Effector memory CD8-positive, alpha-beta T cell (primary cell): ENCODE data around the gene C10orf90.

Experiments
- ATAC-seq: fragments of 150-1000 bp; cut with Tn5 transposase; replicated peaks from 2 replicates; pipeline ENCODE4 v1.10.0; 2021; ENCODE audit warnings: mild to moderate bottlenecking, moderate library complexity
- DNase-seq, 3 experiments: peaks; one replicate each; pipeline ENCODE4 v3.0.0; 2021
- H3K27ac Mint-ChIP-seq, 2 donors: one replicate each; pipeline ENCODE4 v1.8.0; 2022; ENCODE audit warnings: mild to moderate bottlenecking in 2 of 2, mixed read lengths in 2 of 2, moderate library complexity in 2 of 2
- H3K27me3 Mint-ChIP-seq, 2 donors: one replicate each; pipeline ENCODE4 v1.8.0; 2022; ENCODE audit warnings: mixed read lengths in 2 of 2
- H3K36me3 Mint-ChIP-seq: one replicate; pipeline ENCODE4 v1.8.0; 2022; ENCODE audit warnings: mild to moderate bottlenecking, moderate library complexity, mixed read lengths; ENCODE audit not compliant: insufficient read depth
- H3K4me1 Mint-ChIP-seq, 2 donors: one replicate each; pipeline ENCODE4 v1.8.0; 2022; ENCODE audit warnings: low read depth in 2 of 2, mixed read lengths in 2 of 2
- H3K4me3 Mint-ChIP-seq, 2 donors: one replicate each; pipeline ENCODE4 v1.8.0; 2022; ENCODE audit warnings: mild to moderate bottlenecking in 2 of 2, mixed read lengths in 2 of 2, moderate library complexity in 2 of 2
- H3K9me3 Mint-ChIP-seq, 2 donors: one replicate each; pipeline ENCODE4 v1.8.0; 2022; ENCODE audit warnings: mixed read lengths in 2 of 2

The C10orf90 gene

DNA sequence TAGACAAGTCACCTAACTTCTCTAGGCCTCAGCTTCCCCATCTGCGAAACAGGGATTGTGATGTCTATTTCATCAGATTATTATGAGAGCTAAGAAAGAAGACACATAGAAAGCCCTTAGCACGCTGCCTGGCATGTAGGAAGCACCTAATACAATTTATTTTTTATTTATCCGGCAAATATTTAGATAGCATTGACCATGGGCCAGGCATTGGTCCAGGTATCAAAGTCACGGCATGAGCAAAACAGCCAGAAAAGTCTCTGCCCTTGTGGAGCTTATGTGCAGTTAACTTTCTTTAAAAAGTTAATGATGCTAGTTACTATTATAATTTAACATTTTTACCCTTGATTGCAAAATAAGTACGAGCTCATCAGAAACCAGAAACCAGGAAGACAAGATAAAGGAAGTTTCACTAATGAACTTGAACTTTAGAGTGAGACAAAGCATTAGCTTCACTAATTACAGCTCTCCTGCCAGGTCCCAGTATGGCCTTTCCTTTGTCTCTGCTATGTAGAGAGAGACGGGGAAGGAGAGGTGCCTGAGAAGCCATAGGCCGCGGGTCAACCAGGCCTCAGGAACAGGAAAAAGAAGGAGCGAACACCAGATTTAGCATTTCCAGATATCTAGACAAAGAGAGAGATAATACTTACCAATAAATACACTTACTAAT lies 142.7 kb downstream of the C10orf90 start:
- Mint-ChIP-seq H3K27me3 (peaks cover 0 to 17% of the 10 kb centered on the region in 2 donors), H3K9me3 (peaks cover 0 to 5% of the 10 kb centered on the region in 2 donors), H3K4me3 (no peak overlapping the region), H3K4me1 (peaks cover 0 to 2% of the 10 kb centered on the region in 2 donors), H3K36me3 (peaks cover 6% of the 10 kb centered on the region), H3K27ac (no peak overlapping the region)
- no peak for ATAC-seq
- no peak for DNase-seq

DNA sequence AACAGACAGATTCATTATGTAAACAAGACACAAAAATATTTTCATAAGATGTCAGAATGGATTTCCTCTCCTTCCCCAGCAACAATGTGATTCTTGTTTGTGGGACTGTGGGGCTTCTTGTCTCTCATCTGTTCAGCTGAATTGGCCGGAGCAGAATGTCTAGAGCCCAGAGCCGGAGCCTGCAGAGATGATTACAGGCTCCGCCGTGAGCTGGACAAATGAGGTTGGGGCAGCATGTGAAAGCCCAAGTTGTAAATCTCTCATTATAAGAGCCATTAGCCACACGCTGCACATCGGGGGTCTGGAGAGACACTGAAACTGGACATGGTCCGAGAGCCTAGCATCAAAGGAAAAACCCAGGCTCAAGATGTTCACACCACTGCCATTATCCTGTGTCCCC lies 145.2 kb downstream of the C10orf90 start:
- no peak overlapping the region for H3K27ac Mint-ChIP-seq
- H3K4me1 Mint-ChIP-seq: peaks cover 0 to 2% of the 10 kb centered on the region in 2 donors
- H3K36me3 Mint-ChIP-seq: peaks cover 3% of the 10 kb centered on the region
- DNase-seq (no peak), ATAC-seq (no peak)
- H3K27me3 Mint-ChIP-seq: peaks cover 0 to 19% of the 10 kb centered on the region in 2 donors
- no peak overlapping the region for H3K4me3 Mint-ChIP-seq
- H3K9me3 Mint-ChIP-seq: peaks cover 0 to 6% of the 10 kb centered on the region in 2 donors

GRCh38 chr10:126524526-126524925 lies 146.0 kb downstream of the C10orf90 start:
- Mint-ChIP-seq H3K27me3 (peaks cover 0 to 19% of the 10 kb centered on the region in 2 donors), H3K9me3 (peaks cover 0 to 6% of the 10 kb centered on the region in 2 donors), H3K4me3 (no peak overlapping the region), H3K27ac (no peak overlapping the region), H3K36me3 (peaks cover 3% of the 10 kb centered on the region), H3K4me1 (peaks cover 0 to 2% of the 10 kb centered on the region in 2 donors)
- ATAC-seq (no peak), DNase-seq (no peak)

GRCh38 chr10:126523071-126523470 lies 147.4 kb downstream of the C10orf90 start:
- Mint-ChIP-seq H3K36me3 (peaks cover 3% of the 10 kb centered on the region), H3K27ac (no peak overlapping the region), H3K27me3 (peaks cover 0 to 15% of the 10 kb centered on the region in 2 donors), H3K9me3 (peaks cover 0 to 6% of the 10 kb centered on the region in 2 donors), H3K4me1 (peaks cover 0 to 2% of the 10 kb centered on the region in 2 donors), H3K4me3 (no peak overlapping the region)
- ATAC-seq: no peak
- no peak for DNase-seq

DNA sequence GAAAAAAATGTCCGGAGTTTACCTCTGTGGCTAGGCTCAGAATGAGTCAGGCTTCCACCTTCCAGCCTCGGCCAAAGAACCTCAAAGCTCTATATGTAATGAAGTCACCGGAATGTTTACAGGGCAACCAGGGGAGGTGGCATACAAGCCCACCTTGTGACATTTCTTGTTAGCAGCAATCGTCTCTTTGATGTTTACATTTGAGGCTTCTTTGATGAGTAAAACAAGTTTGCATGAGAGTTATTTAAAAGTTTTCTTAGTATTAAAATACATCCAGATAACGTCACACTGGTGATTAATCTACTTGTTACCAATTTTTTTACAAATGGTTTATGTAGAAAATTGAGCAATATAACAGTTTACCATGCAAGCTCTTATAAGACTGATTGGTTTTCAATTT lies 149.1 kb downstream of the C10orf90 start:
- Mint-ChIP-seq H3K27me3 (peaks cover 0 to 10% of the 10 kb centered on the region in 2 donors), H3K4me3 (no peak overlapping the region), H3K9me3 (peaks cover 0 to 9% of the 10 kb centered on the region in 2 donors), H3K4me1 (peaks cover 0 to 2% of the 10 kb centered on the region in 2 donors), H3K36me3 (peaks cover under 1% of the 10 kb centered on the region), H3K27ac (no peak overlapping the region)
- ATAC-seq (no peak), DNase-seq (no peak)

DNA sequence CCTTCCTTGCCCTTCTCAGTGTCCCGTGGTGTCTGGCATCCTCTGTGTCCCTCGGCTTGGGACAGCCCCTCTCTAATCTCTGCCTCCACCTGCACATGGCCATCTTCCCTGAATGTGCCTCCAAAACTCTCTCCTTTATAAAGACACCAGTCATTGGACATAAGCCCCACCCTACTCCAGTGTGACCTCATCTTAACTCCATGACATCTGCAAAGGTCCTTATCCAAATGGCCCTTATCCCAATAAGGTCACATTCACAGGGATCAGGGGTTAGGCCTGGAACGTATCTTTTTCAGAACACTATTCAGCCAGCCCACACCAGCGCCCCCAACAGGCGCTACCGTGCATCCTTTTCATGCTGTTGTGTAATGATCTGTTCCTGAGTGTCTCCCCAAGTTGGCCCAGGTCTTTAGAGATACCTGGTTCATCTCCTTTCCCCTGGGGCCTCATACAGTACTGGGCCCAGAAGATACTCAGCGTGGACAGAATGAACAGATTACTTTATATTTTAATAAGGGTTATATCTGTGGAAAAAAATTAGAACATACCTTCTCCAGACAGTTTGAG lies 149.7 kb downstream of the C10orf90 start:
- Mint-ChIP-seq H3K27me3 (peaks cover 0 to 10% of the 10 kb centered on the region in 2 donors), H3K9me3 (peaks cover 0 to 9% of the 10 kb centered on the region in 2 donors), H3K27ac (no peak overlapping the region), H3K36me3 (no peaks in the 10 kb centered on the region), H3K4me3 (no peak overlapping the region), H3K4me1 (peaks cover 0 to 2% of the 10 kb centered on the region in 2 donors)
- no peak for ATAC-seq
- DNase-seq: no peak

DNA sequence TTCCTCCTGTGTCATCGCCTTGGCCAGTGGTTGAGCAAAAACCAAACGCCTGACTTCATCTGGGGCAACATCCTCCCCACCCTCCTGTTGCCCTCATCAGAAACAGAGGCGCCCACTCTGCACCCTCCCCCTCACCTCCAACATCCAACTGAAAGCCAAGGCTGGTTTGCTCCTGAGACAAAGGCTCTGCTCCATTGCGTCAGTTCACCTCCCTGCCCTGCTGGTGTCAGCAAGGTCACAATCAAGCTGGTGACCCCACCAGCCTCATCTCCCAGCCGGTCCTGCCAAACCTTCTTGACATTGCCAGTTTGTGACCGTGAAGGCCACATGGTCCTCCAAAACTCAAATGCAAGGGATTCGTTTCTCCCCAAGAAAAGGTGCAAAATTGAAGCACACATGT lies 150.5 kb downstream of the C10orf90 start:
- H3K27me3 Mint-ChIP-seq: peaks cover 0 to 10% of the 10 kb centered on the region in 2 donors
- no peak overlapping the region for H3K27ac Mint-ChIP-seq
- ATAC-seq (no peak), DNase-seq (no peak)
- H3K4me1 Mint-ChIP-seq: peaks cover 0 to 2% of the 10 kb centered on the region in 2 donors
- H3K36me3 Mint-ChIP-seq: no peaks in the 10 kb centered on the region
- no peak overlapping the region for H3K4me3 Mint-ChIP-seq
- peaks cover 0 to 9% of the 10 kb centered on the region in 2 donors for H3K9me3 Mint-ChIP-seq

GRCh38 chr10:126519185-126519584 lies 151.3 kb downstream of the C10orf90 start:
- Mint-ChIP-seq H3K27ac (no peak overlapping the region), H3K36me3 (no peaks in the 10 kb centered on the region), H3K9me3 (peaks cover 0 to 9% of the 10 kb centered on the region in 2 donors), H3K4me1 (peaks cover 0 to 2% of the 10 kb centered on the region in 2 donors), H3K27me3 (peaks cover 0 to 10% of the 10 kb centered on the region in 2 donors), H3K4me3 (no peak overlapping the region)
- ATAC-seq: no peak
- no peak for DNase-seq

GRCh38 chr10:126518218-126519080 lies 152.0 kb downstream of the C10orf90 start:
- Mint-ChIP-seq H3K27ac (no peak overlapping the region), H3K27me3 (peaks cover 0 to 8% of the 10 kb centered on the region in 2 donors), H3K4me1 (peaks cover 0 to 2% of the 10 kb centered on the region in 2 donors), H3K36me3 (no peaks in the 10 kb centered on the region), H3K9me3 (peaks cover 0 to 9% of the 10 kb centered on the region in 2 donors), H3K4me3 (no peak overlapping the region)
- DNase-seq: no peak
- no peak for ATAC-seq

DNA sequence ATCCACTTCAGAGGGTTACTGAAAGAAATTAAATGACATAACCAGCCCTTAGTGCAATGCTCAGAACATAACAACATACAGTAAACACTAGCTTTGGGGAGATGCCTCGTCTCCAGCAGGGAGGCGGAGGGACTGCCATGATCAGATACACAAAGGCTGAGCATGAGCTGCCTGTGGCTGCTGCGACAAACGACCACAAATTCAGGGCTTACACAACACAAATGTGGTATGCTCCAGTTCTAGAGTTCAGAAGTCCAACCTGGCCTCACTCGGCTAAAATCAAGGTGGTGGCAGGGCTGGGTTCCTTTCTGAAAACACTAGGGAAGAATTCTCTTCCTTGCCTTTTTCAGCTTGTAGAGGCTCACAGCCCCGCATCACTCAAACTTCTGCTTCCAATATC lies 154.0 kb downstream of the C10orf90 start:
- Mint-ChIP-seq H3K36me3 (no peaks in the 10 kb centered on the region), H3K27me3 (no peaks in the 10 kb centered on the region), H3K27ac (no peak overlapping the region), H3K4me1 (no peaks in the 10 kb centered on the region), H3K4me3 (no peak overlapping the region), H3K9me3 (peaks cover 0 to 6% of the 10 kb centered on the region in 2 donors)
- no peak for DNase-seq
- ATAC-seq: no peak

DNA sequence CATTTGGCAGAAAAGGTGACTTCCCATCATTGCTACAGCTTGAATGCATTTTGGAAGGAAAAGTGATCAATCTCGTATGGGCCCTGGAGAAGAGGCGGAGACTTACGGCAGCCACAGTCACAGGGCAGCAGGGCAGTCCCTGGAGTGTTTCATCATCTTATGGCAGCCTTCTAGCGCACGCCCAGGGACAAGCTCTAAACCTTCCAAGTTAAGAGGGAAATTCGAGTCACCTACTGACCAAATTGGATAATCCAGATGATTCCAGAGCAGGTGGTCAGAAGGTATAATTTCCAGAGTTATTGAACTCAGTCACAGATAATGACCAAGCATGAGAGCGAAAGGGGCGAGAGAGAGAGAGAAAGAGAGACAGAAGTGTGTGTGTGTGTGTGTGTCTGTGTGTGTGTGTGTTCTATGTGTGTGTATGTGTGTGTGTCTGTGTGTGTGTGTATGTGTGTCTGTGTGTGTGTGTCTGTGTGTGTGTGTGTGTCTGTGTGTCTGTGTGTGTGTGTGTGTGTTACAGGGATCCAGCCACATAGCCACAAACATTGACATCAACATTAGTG lies 158.5 kb downstream of the C10orf90 start:
- no peaks in the 10 kb centered on the region for H3K4me1 Mint-ChIP-seq
- no peak for ATAC-seq

GRCh38 chr10:126509182-126509581 lies 161.3 kb downstream of the C10orf90 start:
- ATAC-seq: no peak
- Mint-ChIP-seq H3K4me1 (peaks cover 0 to under 1% of the 10 kb centered on the region in 2 donors), H3K9me3 (peaks cover 0 to 4% of the 10 kb centered on the region in 2 donors), H3K4me3 (no peak overlapping the region), H3K36me3 (peaks cover 3% of the 10 kb centered on the region), H3K27ac (no peak overlapping the region), H3K27me3 (no peaks in the 10 kb centered on the region)
- DNase-seq: no peak

More for the DNA sequence above, 158.5 kb downstream of the C10orf90 start:
- Mint-ChIP-seq H3K27me3 (no peaks in the 10 kb centered on the region), H3K27ac (no peak overlapping the region), H3K36me3 (peaks cover 3% of the 10 kb centered on the region), H3K9me3 (peaks cover 0 to 6% of the 10 kb centered on the region in 2 donors), H3K4me3 (no peak overlapping the region)
- no peak for DNase-seq

- Mint-ChIP-seq H3K4me1 (peaks cover 0 to 4% of the 10 kb centered on the region in 2 donors), H3K36me3 (peaks cover 3% of the 10 kb centered on the region), H3K9me3 (peaks cover 0 to 4% of the 10 kb centered on the region in 2 donors), H3K4me3 (no peak overlapping the region), H3K27me3 (no peaks in the 10 kb centered on the region), H3K27ac (no peak overlapping the region)
- no peak for DNase-seq
- ATAC-seq: no peak
Measured at GRCh38 chr10:126508535-126509040, 161.9 kb downstream of the C10orf90 start.
